DMS153 (cell line): ENCODE measurements around the gene SLC8A3.

Experiments
- DNase-seq: peaks from one replicate; lab custom pipeline; 2025; lab: John Stamatoyannopoulos, UW

Gene SLC8A3

GRCh38 chr14:69996216-69996615, 192.5 kb downstream of the SLC8A3 start:
- no peak for DNase-seq
